HG03354 (cell line): Measurements from ENCODE around the gene STIM1.
"Not testable (repeated sequence)": the region's sequence is repeated elsewhere in the genome, so short reads cannot be mapped to it uniquely, and the experiment has no call there.

Source experiments
- ATAC-seq: cut with Tn5 transposase; IDR thresholded peaks from one replicate; pipeline ENCODE4 v1.9.1; 2021; ENCODE audit warnings: mild to moderate bottlenecking; ENCODE audit not compliant: unreplicated experiment, poor library complexity, severe bottlenecking

STIM1 gene

DNA sequence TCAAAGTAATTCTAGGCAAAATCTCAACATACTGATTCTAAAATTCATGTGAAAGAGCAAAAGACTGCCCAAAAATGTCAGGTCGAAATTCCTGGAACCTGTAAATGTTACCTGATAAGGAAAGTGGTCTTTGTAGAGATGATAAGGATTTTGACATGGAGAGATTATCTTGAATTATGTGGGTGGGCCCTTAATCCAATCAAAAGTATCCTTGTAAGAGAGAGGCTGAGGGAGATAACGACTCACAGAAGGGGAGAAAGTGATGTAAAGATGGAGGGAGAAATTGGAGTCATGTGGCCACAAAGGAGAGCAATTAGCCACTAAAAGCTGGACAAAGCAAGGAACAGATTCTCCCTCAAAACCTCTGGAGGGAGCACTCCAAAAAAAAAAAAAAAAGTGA is 259.7 kb downstream of the STIM1 start:
- ATAC-seq = no peak

GRCh38 chr11:4118107-4118506 is 262.6 kb downstream of the STIM1 start:
- ATAC-seq = no peak

DNA sequence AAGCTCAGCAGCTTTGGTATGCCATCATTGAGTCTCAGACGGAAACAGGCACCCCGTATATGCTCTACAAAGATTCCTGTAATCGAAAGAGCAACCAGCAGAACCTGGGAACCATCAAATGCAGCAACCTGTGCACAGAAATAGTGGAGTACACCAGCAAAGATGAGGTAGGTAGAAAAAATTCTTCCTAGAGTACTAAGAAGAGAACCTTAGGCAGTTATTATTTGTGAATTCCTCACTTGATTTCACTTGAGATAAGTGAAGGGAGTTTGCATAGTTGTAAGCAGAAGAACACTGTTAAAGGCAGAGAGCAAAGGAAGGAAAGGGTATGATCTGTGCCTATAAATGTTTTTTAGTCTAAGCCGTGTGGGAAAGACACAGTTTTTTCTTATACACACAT is 267.8 kb downstream of the STIM1 start:
- ATAC-seq = no peak

DNA sequence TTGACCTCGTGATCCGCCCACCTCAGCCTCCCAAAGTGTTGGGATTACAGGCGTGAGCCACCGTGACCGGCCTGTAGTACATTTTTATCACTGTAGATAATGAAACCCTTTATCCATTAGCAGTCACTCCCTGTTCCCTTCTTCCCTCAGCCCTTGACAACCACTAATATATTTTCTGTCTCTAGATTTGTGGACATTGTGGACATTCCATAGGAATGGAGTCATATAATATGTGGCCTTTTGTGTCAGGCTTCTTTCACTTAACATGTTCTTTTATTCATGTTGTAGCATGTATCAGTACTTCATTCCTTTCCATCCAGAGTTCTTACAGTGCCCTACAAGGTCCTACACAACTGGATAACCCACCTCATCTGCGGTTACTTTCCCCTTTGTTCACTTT is 269.7 kb downstream of the STIM1 start:
- ATAC-seq = no peak

DNA sequence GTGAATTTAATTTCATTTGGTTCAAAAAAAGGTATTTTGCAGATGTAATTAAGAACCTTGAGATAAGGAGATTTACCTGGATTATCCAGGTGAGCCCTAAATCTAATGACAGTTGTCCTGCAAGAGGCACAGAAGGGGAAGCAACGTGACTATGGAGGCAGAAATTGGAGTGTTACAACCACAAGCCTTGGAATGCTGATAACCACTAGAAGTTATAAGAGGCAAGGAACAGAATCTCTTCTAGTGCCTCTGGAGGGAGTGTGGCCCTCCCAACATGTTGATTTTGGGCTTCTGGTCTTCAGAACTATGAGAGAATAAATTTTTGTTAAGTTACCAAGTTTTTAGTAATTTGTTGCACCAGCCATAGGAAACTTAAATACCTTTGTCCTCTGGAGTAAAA is 271.9 kb downstream of the STIM1 start:
- ATAC-seq = no peak

DNA sequence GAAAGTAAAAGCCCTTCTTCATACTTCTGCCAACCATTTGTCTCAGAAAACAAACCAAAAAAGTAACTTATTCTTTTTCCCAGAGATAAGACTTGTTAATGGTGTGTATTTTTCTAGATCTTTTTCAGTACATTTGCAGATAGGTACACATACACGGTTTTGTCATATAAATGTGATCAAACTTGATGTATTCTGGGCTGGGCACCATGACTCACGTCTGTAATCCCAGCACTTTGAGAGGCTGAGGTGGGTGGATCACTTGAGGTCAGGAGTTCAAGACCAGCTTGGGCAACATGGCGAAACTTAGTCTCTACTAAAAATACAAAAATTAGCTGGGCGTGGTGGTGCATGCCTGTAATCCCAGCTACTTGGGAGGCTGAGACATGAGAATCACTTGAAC is 274.8 kb downstream of the STIM1 start:
- not testable (repeated sequence) for ATAC-seq

DNA sequence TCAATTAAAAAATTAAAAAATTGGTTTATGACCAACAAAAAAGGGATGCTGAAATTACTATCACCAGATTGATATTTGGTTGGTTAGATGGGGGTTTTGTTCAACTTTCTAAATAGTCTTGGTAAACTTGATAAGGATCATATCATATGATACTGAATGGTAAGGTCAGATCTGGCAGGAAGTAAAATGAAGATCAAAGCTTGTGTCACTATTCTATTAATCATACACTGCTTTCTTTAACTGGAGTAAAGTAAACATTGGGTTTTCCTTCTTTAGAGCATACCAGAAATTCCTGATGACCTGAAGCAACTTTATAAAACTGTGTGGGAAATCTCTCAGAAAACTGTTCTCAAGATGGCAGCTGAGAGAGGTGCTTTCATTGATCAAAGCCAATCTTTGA is 279.3 kb downstream of the STIM1 start:
- no peak for ATAC-seq

GRCh38 chr11:4138497-4138896 is 283.0 kb downstream of the STIM1 start:
- no peak for ATAC-seq

GRCh38 chr11:4140067-4140636 is 284.7 kb downstream of the STIM1 start:
- no peak for ATAC-seq
